ENCODE results near the gene ABHD17C. TPM values are rescaled to one million over a fixed set of nuclear protein-coding genes. Genes with fewer than 3 reads are reported as not detected.

ABHD17C gene
- polyA plus RNA-seq, 1 experiment, result 30.8 TPM

DNA sequence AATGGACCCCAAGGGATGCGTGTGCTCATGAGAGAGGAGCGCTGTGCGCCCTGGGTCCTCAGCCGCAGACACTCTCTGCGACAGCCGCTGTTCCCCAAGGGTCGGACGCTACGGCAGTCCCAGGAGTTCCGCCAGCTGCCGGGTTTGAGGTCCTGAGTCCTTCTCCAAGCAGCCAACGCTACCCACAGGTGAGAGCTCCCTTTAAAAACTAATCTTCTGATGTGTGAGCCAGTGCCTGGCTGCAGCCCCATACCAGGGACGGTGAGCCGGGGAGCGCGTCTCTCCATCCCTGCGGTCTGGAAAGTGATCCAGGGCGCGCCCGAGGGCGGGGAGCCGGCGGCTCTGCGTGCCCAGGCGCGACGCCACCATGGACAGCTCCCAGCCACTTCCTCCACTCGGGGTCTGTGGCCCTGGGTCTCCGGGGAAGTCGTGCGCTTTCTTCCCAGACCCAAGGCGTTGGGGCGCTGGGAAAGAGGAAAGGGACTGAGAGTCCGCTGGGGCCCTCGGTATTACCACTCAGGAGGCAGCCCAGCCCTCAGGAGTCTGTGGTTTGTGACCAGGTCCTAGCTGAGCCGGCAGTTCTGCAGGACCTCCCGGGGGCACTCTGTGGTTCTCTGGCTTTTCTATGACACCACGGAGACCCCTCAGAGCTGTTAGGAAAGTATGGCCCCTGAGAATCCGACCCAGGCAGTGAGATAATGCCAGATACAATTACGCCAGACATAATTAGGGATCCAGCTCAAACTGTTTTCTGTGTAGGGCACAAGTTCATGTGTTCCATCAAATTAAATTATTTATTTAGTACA lies 85.5 kb downstream of the ABHD17C start:
- CTCF ChIA-PET, result interaction anchor here (0.5 to 7.0 kb wide), 5 partner anchors 11 to 325 kb away, joined by 3 to 169 read pairs (median 51); no protein-coding TSS in a partner anchor
- POLR2A ChIA-PET, result interaction anchor here (0.6 to 2.2 kb wide), 6 partner anchors 121 to 325 kb away, joined by 3 to 24 read pairs (median 7); no protein-coding TSS in a partner anchor
- Histone ChIP-seq H3K27ac (ENCODE audit: low read depth, low read length) (no peak overlapping the region), H3K4me3 (ENCODE audit: low read depth, low read length) (peak overlapping the region; percentile 89), H3K9me3 (ENCODE audit: control insufficient read depth, insufficient read depth, low read length) (peaks cover 9% of the 10 kb centered on the region), H3K27me3 (ENCODE audit: control insufficient read depth, insufficient read depth, low read length) (no peaks in the 10 kb centered on the region)
- DNase-seq (ENCODE audit: low read depth, low spot score), result no peak
- TF ChIP-seq, protein P1, sequence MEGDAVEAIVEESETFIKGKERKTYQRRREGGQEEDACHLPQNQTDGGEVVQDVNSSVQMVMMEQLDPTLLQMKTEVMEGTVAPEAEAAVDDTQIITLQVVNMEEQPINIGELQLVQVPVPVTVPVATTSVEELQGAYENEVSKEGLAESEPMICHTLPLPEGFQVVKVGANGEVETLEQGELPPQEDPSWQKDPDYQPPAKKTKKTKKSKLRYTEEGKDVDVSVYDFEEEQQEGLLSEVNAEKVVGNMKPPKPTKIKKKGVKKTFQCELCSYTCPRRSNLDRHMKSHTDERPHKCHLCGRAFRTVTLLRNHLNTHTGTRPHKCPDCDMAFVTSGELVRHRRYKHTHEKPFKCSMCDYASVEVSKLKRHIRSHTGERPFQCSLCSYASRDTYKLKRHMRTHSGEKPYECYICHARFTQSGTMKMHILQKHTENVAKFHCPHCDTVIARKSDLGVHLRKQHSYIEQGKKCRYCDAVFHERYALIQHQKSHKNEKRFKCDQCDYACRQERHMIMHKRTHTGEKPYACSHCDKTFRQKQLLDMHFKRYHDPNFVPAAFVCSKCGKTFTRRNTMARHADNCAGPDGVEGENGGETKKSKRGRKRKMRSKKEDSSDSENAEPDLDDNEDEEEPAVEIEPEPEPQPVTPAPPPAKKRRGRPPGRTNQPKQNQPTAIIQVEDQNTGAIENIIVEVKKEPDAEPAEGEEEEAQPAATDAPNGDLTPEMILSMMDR (IDR thresholded peaks at IDR 0.05; ENCODE audit: low read depth, low read length), result no peak

DNA sequence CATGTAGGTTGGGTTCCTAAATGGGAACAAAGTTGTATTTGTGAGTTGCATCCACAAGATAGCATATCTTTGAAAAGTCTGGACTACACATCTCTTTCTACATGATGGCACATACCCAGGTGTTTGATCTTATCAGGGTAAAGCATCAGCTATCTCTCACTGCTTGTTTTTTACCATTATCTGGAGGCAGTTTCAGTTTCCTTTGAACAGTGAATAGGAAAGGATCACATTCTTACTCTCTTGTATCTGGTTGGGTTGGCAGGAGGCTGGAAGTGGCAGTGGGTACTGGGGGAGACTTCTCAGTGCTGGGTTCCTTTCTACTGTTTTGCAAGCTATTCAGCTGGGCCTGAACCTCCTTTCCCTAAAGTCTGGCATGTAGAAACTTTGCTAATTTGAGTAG lies 88.2 kb downstream of the ABHD17C start:
- Histone ChIP-seq H3K4me3 (ENCODE audit: low read depth, low read length) (peak overlapping the region; percentile 89), H3K9me3 (ENCODE audit: control insufficient read depth, insufficient read depth, low read length) (peaks cover 5% of the 10 kb centered on the region; the same call in 1 of the 2 replicates), H3K27ac (ENCODE audit: low read depth, low read length) (no peak overlapping the region), H3K27me3 (ENCODE audit: control insufficient read depth, insufficient read depth, low read length) (no peaks in the 10 kb centered on the region)
- ChIA-PET POLR2A (no interaction called here), CTCF (interaction anchor here (0.8 to 2.2 kb wide), 3 partner anchors 187 to 328 kb away, joined by 3 to 9 read pairs (median 5); no protein-coding TSS in a partner anchor)
- no peak for DNase-seq (ENCODE audit: low read depth, low spot score)
- TF ChIP-seq, protein P1 (IDR thresholded peaks at IDR 0.05; ENCODE audit: low read depth, low read length), result no peak

DNA sequence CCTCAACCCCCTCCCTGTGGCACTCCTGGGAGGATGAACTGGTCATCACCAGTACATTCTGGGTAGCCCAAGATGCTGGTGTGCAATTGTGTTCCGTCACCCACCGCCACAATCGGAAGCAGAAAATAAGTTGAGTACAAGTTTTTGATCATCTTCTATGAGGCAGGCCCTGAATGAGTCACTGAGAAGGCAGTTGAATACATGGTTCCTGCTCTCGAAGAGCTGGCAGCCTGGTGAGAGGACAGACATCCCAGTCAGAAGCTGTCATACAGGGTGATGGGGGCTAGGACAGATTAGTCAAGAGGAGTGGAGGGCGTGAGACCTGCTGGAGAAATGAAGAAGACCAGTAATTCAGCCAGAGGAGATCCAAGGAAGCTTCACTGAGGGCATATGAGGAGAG lies 90.2 kb downstream of the ABHD17C start:
- H3K9me3 ChIP-seq (ENCODE audit: control insufficient read depth, insufficient read depth, low read length), result peaks cover under 1% of the 10 kb centered on the region; the same call in 1 of the 2 replicates
- H3K27me3 ChIP-seq (ENCODE audit: control insufficient read depth, insufficient read depth, low read length), result no peaks in the 10 kb centered on the region
- CTCF ChIA-PET, result interaction anchor here (1.1 to 2.0 kb wide), 3 partner anchors 218 to 481 kb away, joined by 3 to 10 read pairs (median 6); no protein-coding TSS in a partner anchor
- TF ChIP-seq, protein P1 (IDR thresholded peaks at IDR 0.05; ENCODE audit: low read depth, low read length), result no peak
- H3K4me3 ChIP-seq (ENCODE audit: low read depth, low read length), result 0 out of 2 replicates have a peak overlapping the region, but pooled peaks have one; percentile 14
- no peak for DNase-seq (ENCODE audit: low read depth, low spot score)
- POLR2A ChIA-PET, result interaction anchor here (0.6 to 0.7 kb wide), 2 partner anchors 90 to 105 kb away, joined by 3 read pairs; partner anchors contain the start of gene ABHD17C
- H3K27ac ChIP-seq (ENCODE audit: low read depth, low read length), result no peak overlapping the region

DNA sequence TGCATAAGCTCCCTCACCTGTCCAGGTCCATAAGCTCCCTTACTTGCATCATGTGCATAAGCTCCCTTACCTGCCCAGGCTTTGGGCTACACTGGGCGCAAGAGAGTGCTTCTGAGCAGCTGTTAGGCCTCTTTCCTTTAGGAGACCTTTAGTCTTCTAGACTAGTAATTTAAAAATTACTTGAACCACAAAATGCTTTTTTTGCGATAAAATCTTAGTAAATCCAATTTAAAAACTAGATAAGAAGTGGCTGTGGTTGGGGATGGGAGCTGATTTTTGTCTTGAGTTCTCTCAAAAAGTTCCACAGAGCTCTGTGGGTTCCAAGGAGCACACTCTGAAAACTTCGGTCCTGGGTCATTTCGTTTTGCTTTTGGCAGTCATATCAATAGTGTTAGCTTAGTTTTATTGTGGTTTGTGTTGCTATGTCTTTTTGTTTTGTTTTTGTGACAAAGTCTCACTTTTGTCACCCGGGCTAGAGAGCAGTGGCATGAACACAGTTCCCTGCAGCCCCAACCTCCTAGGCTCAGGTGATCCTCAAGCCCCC lies 90.8 kb downstream of the ABHD17C start:
- ChIA-PET CTCF (interaction anchor here (1.1 to 2.0 kb wide), 3 partner anchors 218 to 480 kb away, joined by 3 to 10 read pairs (median 6); no protein-coding TSS in a partner anchor), POLR2A (interaction anchor here (0.6 to 0.7 kb wide), 2 partner anchors 90 to 105 kb away, joined by 3 read pairs; partner anchors contain the start of gene ABHD17C)
- Histone ChIP-seq H3K27ac (ENCODE audit: low read depth, low read length) (no peak overlapping the region), H3K4me3 (ENCODE audit: low read depth, low read length) (peak overlapping the region; percentile 14; the same call in 1 of the 2 replicates), H3K9me3 (ENCODE audit: control insufficient read depth, insufficient read depth, low read length) (no peaks in the 10 kb centered on the region; the same call in 1 of the 2 replicates), H3K27me3 (ENCODE audit: control insufficient read depth, insufficient read depth, low read length) (no peaks in the 10 kb centered on the region)
- DNase-seq (ENCODE audit: low read depth, low spot score), result no peak
- TF ChIP-seq, protein P1 (IDR thresholded peaks at IDR 0.05; ENCODE audit: low read depth, low read length), result no peak

Data from AG04450 (cell line).